ENCODE measurements around the gene SLC26A5.

DNA sequence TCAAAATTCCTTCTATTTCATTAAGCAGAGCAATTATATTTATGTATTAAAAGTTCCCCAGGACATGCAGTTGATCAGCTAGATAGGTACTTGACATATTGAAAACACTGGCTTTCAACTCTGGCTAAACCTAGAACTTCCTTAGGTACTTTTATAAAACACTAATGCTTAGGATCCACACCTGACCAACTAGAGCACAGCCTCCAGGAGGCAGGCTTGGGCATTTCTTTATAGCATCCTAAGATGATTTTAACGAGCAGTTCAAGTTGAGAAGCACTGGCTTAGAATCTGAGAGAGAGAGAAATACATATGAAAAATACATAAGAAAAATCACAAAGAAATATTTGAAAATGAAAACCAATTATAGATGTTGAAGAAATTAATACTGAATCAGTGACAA, 20.8 kb downstream of the SLC26A5 start:
- TF ChIP-seq, protein P1, sequence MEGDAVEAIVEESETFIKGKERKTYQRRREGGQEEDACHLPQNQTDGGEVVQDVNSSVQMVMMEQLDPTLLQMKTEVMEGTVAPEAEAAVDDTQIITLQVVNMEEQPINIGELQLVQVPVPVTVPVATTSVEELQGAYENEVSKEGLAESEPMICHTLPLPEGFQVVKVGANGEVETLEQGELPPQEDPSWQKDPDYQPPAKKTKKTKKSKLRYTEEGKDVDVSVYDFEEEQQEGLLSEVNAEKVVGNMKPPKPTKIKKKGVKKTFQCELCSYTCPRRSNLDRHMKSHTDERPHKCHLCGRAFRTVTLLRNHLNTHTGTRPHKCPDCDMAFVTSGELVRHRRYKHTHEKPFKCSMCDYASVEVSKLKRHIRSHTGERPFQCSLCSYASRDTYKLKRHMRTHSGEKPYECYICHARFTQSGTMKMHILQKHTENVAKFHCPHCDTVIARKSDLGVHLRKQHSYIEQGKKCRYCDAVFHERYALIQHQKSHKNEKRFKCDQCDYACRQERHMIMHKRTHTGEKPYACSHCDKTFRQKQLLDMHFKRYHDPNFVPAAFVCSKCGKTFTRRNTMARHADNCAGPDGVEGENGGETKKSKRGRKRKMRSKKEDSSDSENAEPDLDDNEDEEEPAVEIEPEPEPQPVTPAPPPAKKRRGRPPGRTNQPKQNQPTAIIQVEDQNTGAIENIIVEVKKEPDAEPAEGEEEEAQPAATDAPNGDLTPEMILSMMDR (IDR thresholded peaks at IDR 0.05) = no peak
- no peak for TF ChIP-seq POLR2A (IDR thresholded peaks at IDR 0.05)
